ENCODE measurements around the gene SH2D4B.
"Not testable (repeated sequence)": the region's sequence is repeated elsewhere in the genome, so short reads cannot be mapped to it uniquely, and the experiment has no call there.

Gene SH2D4B

GRCh38 chr10:80542652-80543318 is 5.1 kb downstream of the SH2D4B start:
- no peak for DNase-seq (ENCODE audit: low read depth in 3 of 3)

GRCh38 chr10:80543319-80543672 is 5.6 kb downstream of the SH2D4B start:
- DNase-seq (ENCODE audit: low read depth in 3 of 3): not testable (repeated sequence)

- no peak for DNase-seq (ENCODE audit: low read depth in 3 of 3)
Measured at GRCh38 chr10:80544316-80544953, 6.7 kb downstream of the SH2D4B start.

GRCh38 chr10:80545258-80545881 is 7.7 kb downstream of the SH2D4B start:
- no peak for DNase-seq (ENCODE audit: low read depth in 3 of 3)

GRCh38 chr10:80552151-80552646 is 14.5 kb downstream of the SH2D4B start:
- DNase-seq (ENCODE audit: low read depth in 3 of 3): no peak

GRCh38 chr10:80553436-80553835 is 15.7 kb downstream of the SH2D4B start:
- no peak for DNase-seq (ENCODE audit: low read depth in 3 of 3)

- no peak for DNase-seq (ENCODE audit: low read depth in 3 of 3)
Measured at GRCh38 chr10:80554050-80554449, 16.3 kb downstream of the SH2D4B start.

GRCh38 chr10:80555415-80555814 is 17.7 kb downstream of the SH2D4B start:
- DNase-seq (ENCODE audit: low read depth in 3 of 3): no peak

- DNase-seq (ENCODE audit: low read depth in 3 of 3): no peak
Measured at GRCh38 chr10:80561950-80562349, 24.2 kb downstream of the SH2D4B start.

GRCh38 chr10:80567292-80567691 is 29.6 kb downstream of the SH2D4B start:
- no peak for DNase-seq (ENCODE audit: low read depth in 3 of 3)

- DNase-seq (ENCODE audit: low read depth in 3 of 3): no peak
Measured at GRCh38 chr10:80569131-80569895, 31.6 kb downstream of the SH2D4B start.

- no peak for DNase-seq (ENCODE audit: low read depth in 3 of 3)
Measured at GRCh38 chr10:80571352-80571751, 33.6 kb downstream of the SH2D4B start.

- DNase-seq (ENCODE audit: low read depth in 3 of 3): no peak
Measured at GRCh38 chr10:80579181-80579763, 41.6 kb downstream of the SH2D4B start.

- no peak for DNase-seq (ENCODE audit: low read depth in 3 of 3)
Measured at GRCh38 chr10:80579849-80580637, 42.3 kb downstream of the SH2D4B start.

- DNase-seq (ENCODE audit: low read depth in 3 of 3): no peak
Measured at GRCh38 chr10:80580638-80581468, 43.2 kb downstream of the SH2D4B start.

- DNase-seq (ENCODE audit: low read depth in 3 of 3): no peak
Measured at GRCh38 chr10:80581469-80581835, 43.8 kb downstream of the SH2D4B start.

GRCh38 chr10:80582286-80582960 is 44.7 kb downstream of the SH2D4B start:
- DNase-seq (ENCODE audit: low read depth in 3 of 3): no peak

GRCh38 chr10:80583685-80584084 is 46.0 kb downstream of the SH2D4B start:
- no peak for DNase-seq (ENCODE audit: low read depth in 3 of 3)

GRCh38 chr10:80585812-80586211 is 48.1 kb downstream of the SH2D4B start:
- no peak for DNase-seq (ENCODE audit: low read depth in 3 of 3)

GRCh38 chr10:80588546-80588945 is 50.8 kb downstream of the SH2D4B start:
- DNase-seq (ENCODE audit: low read depth in 3 of 3): no peak
